ENCODE data around the gene DNAH11. TPM values are rescaled to one million over a fixed set of nuclear protein-coding genes. Genes with fewer than 3 reads are reported as not detected.

Gene DNAH11
- total and polyA plus RNA-seq, 2 of the 8 experiments (the other 6 are each of a cell fraction or from before 2014, with no cell fraction given) = 1.8 to 4.9 TPM

DNA sequence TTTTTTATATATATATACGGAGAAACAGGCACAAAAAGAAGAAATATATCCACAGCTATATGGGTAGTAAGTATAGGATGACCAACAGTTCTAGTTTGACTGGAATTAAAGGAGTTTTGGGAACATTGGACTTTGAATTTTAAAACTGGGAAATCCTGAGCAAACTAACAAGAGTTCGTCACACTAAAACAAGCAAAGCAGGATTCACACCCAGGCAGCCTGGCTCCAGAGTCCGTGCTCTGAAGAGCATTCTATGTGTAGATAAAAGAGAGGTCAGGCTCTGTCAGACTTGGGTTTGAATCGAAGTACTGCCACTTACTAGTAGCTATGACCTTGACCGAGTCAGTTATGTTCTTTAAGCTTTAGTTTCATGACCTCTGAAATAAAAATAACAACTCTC, 191.0 kb downstream of the DNAH11 start:
- Histone ChIP-seq H3K27me3 (replicated peaks in 1 of 4; ENCODE audit: control insufficient read depth in 3 of 4, extremely low read depth in 1 of 4, insufficient read depth in 3 of 4, low read length in 3 of 4) (peaks cover 0 to 1% (median 0%) of the 10 kb centered on the region in 4 experiments; a peak in 1 of 7 replicates), H3K27ac (ENCODE audit: low read depth, low read length) (no peak overlapping the region), H2AK5ac (ENCODE audit: low read depth, low read length) (no peak overlapping the region), H3K36me3 (ENCODE audit: control insufficient read depth in 2 of 4, insufficient read depth in 4 of 4, low read length in 3 of 4) (no peaks in the 10 kb centered on the region), H3K9ac (replicated peaks in 1 of 4; ENCODE audit: extremely low read depth in 1 of 4, low read depth in 3 of 4, low read length in 3 of 4) (no peak overlapping the region), H2BK12ac (ENCODE audit: low read depth, low read length) (no peak overlapping the region), H3K4me3 (ENCODE audit: extremely low read depth in 1 of 4, insufficient read depth in 2 of 4, low read depth in 3 of 4, low read length in 4 of 4) (no peak overlapping the region), H3K4me2 (ENCODE audit: insufficient read depth in 1 of 2, low read depth in 2 of 2, low read length in 2 of 2) (no peak overlapping the region), H3K23me2 (ENCODE audit: low read depth, low read length) (no peaks in the 10 kb centered on the region), H2AFZ (ENCODE audit: low read length) (no peak overlapping the region), H3K23ac (ENCODE audit: insufficient read length) (no peak overlapping the region), H2BK120ac (replicated peaks; ENCODE audit: low read depth, low read length) (no peak overlapping the region), H4K8ac (ENCODE audit: extremely low read depth, insufficient read depth, low read length) (no peak overlapping the region), H2BK20ac (ENCODE audit: low read length) (no peak overlapping the region), H3K56ac (replicated peaks; ENCODE audit: insufficient read length, low read depth, low read length) (no peak overlapping the region), H3K4me1 (replicated peaks in 1 of 4; ENCODE audit: control insufficient read depth in 3 of 4, insufficient read depth in 4 of 4, low read length in 3 of 4) (no peaks in the 10 kb centered on the region), H3K14ac (ENCODE audit: insufficient read length) (no peak overlapping the region), H2BK5ac (ENCODE audit: low read depth, low read length) (no peak overlapping the region), H3K79me1 (ENCODE audit: low read depth, low read length) (no peaks in the 10 kb centered on the region), H4K5ac (ENCODE audit: insufficient read length, low read depth, low read length) (no peak overlapping the region), H3K79me2 (ENCODE audit: control insufficient read depth in 1 of 2, insufficient read depth in 2 of 2, low read length in 2 of 2) (no peaks in the 10 kb centered on the region), H3K18ac (ENCODE audit: extremely low read depth, low read length) (no peak overlapping the region), H3K9me3 (ENCODE audit: insufficient read depth in 2 of 2, low read depth in 1 of 2, low read length in 1 of 2) (no peaks in the 10 kb centered on the region), H4K20me1 (replicated peaks in 1 of 2; ENCODE audit: control insufficient read depth in 1 of 2, insufficient read depth in 2 of 2, low read length in 2 of 2) (no peaks in the 10 kb centered on the region), H4K91ac (replicated peaks; ENCODE audit: insufficient read length, low read length) (no peak overlapping the region), H2BK15ac (ENCODE audit: low read length) (no peak overlapping the region), H3K4ac (replicated peaks; ENCODE audit: insufficient read length, low read depth, low read length) (no peak overlapping the region)
- POLR2A ChIA-PET (ENCODE audit: partially characterized antibody) = no interaction called here
- TF ChIP-seq MAFK (IDR thresholded peaks at IDR 0.05; ENCODE audit: low read depth, low read length) = no peak
- WGBS, 2 experiments (ENCODE audit: extremely low coverage in 1 of 2, insufficient coverage in 1 of 2, insufficient read length in 1 of 2, insufficient replicate concordance in 2 of 2, low coverage in 1 of 2, low lambda C conversion rate in 2 of 2, missing lambda C conversion rate in 1 of 2) = 91% methylated on average over 5 of the region's 5 CpGs; no CpG with 5 or more reads in 1 of the 2 experiments
- CTCF ChIA-PET (ENCODE audit: partially characterized antibody) = interaction anchor here (0.9 to 1.8 kb wide), 4 partner anchors 11 to 35 kb away, joined by 3 to 5 read pairs (median 4); no protein-coding TSS in a partner anchor
- DNase-seq (ENCODE audit: low read depth in 1 of 2, low spot score in 2 of 2) = no peak
- no peak for FAIRE-seq
